Measurements from ENCODE around the gene KCNK3.
"Not testable (repeated sequence)": the region's sequence is repeated elsewhere in the genome, so short reads cannot be mapped to it uniquely, and the experiment has no call there.

Gene KCNK3

GRCh38 chr2:26657265-26657664 is 35.3 kb upstream of the KCNK3 start:
- Histone ChIP-seq H3K79me1 (replicated peaks; ENCODE audit: low read length, poor library complexity, severe bottlenecking) (no peaks in the 10 kb centered on the region), H2AFZ (ENCODE audit: low read depth, low read length) (no peak overlapping the region), H3K27me3 (ENCODE audit: control insufficient read depth in 1 of 2, insufficient read depth in 1 of 2, low read length in 2 of 2) (peaks cover 0 to 35% of the 10 kb centered on the region in 2 experiments), H4K8ac (ENCODE audit: low read length) (no peak overlapping the region), H3K4me3 (ENCODE audit: insufficient read depth in 1 of 2, low read depth in 1 of 2, low read length in 2 of 2) (no peak overlapping the region), H3K9ac (ENCODE audit: low read length) (no peak overlapping the region), H3K14ac (ENCODE audit: low read length in 2 of 2) (no peak overlapping the region), H2BK5ac (ENCODE audit: low read depth, low read length, poor library complexity, severe bottlenecking) (no peak overlapping the region), H3K18ac (ENCODE audit: low read depth in 1 of 2, low read length in 2 of 2) (no peak overlapping the region), H3K9me3 (ENCODE audit: control insufficient read depth, low read length) (peaks cover 13% of the 10 kb centered on the region), H3K4ac (ENCODE audit: low read depth in 1 of 2, low read length in 2 of 2) (no peak overlapping the region), H2BK15ac (ENCODE audit: low read depth, poor library complexity, severe bottlenecking) (no peak overlapping the region), H2BK12ac (ENCODE audit: low read length in 2 of 2) (no peak overlapping the region), H3K4me2 (ENCODE audit: low read length, poor library complexity, severe bottlenecking) (no peak overlapping the region), H2BK120ac (ENCODE audit: low read depth, low read length) (no peak overlapping the region), H3K36me3 (ENCODE audit: control insufficient read depth in 1 of 2, insufficient read depth in 2 of 2, low read depth in 1 of 2, low read length in 2 of 2) (no peaks in the 10 kb centered on the region), H3K4me1 (ENCODE audit: control insufficient read depth, insufficient read depth, low read depth, low read length) (no peaks in the 10 kb centered on the region), H3K27ac (ENCODE audit: low read length, poor library complexity, severe bottlenecking) (no peak overlapping the region), H2AK5ac (ENCODE audit: low read length, severe bottlenecking) (no peak overlapping the region), H4K91ac (ENCODE audit: low read length) (no peak overlapping the region), H3K23ac (ENCODE audit: low read length in 2 of 2) (no peak overlapping the region)
- DNase-seq, result no peak
- WGBS, result 79% methylated on average over 4 of the region's 4 CpGs

GRCh38 chr2:26658691-26659346 is 33.7 kb upstream of the KCNK3 start:
- Histone ChIP-seq H3K4me3 (ENCODE audit: insufficient read depth in 1 of 2, low read depth in 1 of 2, low read length in 2 of 2) (no peak overlapping the region), H2BK5ac (ENCODE audit: low read depth, low read length, poor library complexity, severe bottlenecking) (no peak overlapping the region), H4K91ac (ENCODE audit: low read length) (no peak overlapping the region), H3K14ac (ENCODE audit: low read length in 2 of 2) (no peak overlapping the region), H3K27me3 (ENCODE audit: control insufficient read depth in 1 of 2, insufficient read depth in 1 of 2, low read length in 2 of 2) (peaks cover 3 to 21% of the 10 kb centered on the region in 2 experiments), H3K36me3 (ENCODE audit: control insufficient read depth in 1 of 2, insufficient read depth in 2 of 2, low read depth in 1 of 2, low read length in 2 of 2) (no peaks in the 10 kb centered on the region), H2BK12ac (ENCODE audit: low read length in 2 of 2) (no peak overlapping the region), H3K9ac (ENCODE audit: low read length) (no peak overlapping the region), H2BK120ac (ENCODE audit: low read depth, low read length) (no peak overlapping the region), H3K4me1 (ENCODE audit: control insufficient read depth, insufficient read depth, low read depth, low read length) (no peaks in the 10 kb centered on the region), H3K23ac (ENCODE audit: low read length in 2 of 2) (no peak overlapping the region), H3K27ac (ENCODE audit: low read length, poor library complexity, severe bottlenecking) (no peak overlapping the region), H2AK5ac (ENCODE audit: low read length, severe bottlenecking) (no peak overlapping the region), H2BK15ac (ENCODE audit: low read depth, poor library complexity, severe bottlenecking) (no peak overlapping the region), H4K8ac (ENCODE audit: low read length) (no peak overlapping the region), H2AFZ (ENCODE audit: low read depth, low read length) (no peak overlapping the region), H3K79me1 (replicated peaks; ENCODE audit: low read length, poor library complexity, severe bottlenecking) (no peaks in the 10 kb centered on the region), H3K18ac (ENCODE audit: low read depth in 1 of 2, low read length in 2 of 2) (no peak overlapping the region), H3K4ac (ENCODE audit: low read depth in 1 of 2, low read length in 2 of 2) (no peak overlapping the region), H3K9me3 (ENCODE audit: control insufficient read depth, low read length) (peaks cover 16% of the 10 kb centered on the region), H3K4me2 (ENCODE audit: low read length, poor library complexity, severe bottlenecking) (no peak overlapping the region)
- DNase-seq, result no peak
- WGBS, result 40% methylated on average over 6 of the region's 6 CpGs

- Histone ChIP-seq H2BK15ac (ENCODE audit: low read depth, poor library complexity, severe bottlenecking) (no peak overlapping the region), H4K91ac (ENCODE audit: low read length) (no peak overlapping the region), H4K8ac (ENCODE audit: low read length) (no peak overlapping the region), H2AK5ac (ENCODE audit: low read length, severe bottlenecking) (no peak overlapping the region), H3K79me1 (replicated peaks; ENCODE audit: low read length, poor library complexity, severe bottlenecking) (no peaks in the 10 kb centered on the region), H2BK5ac (ENCODE audit: low read depth, low read length, poor library complexity, severe bottlenecking) (no peak overlapping the region), H3K14ac (ENCODE audit: low read length in 2 of 2) (no peak overlapping the region), H3K9me3 (ENCODE audit: control insufficient read depth, low read length) (peaks cover 16% of the 10 kb centered on the region), H3K4ac (ENCODE audit: low read depth in 1 of 2, low read length in 2 of 2) (no peak overlapping the region), H3K27ac (ENCODE audit: low read length, poor library complexity, severe bottlenecking) (no peak overlapping the region), H2BK120ac (ENCODE audit: low read depth, low read length) (no peak overlapping the region), H2AFZ (ENCODE audit: low read depth, low read length) (no peak overlapping the region), H3K4me2 (ENCODE audit: low read length, poor library complexity, severe bottlenecking) (no peak overlapping the region), H3K27me3 (ENCODE audit: control insufficient read depth in 1 of 2, insufficient read depth in 1 of 2, low read length in 2 of 2) (peaks cover 3 to 11% of the 10 kb centered on the region in 2 experiments), H3K36me3 (ENCODE audit: control insufficient read depth in 1 of 2, insufficient read depth in 2 of 2, low read depth in 1 of 2, low read length in 2 of 2) (no peaks in the 10 kb centered on the region), H2BK12ac (ENCODE audit: low read length in 2 of 2) (no peak overlapping the region), H3K23ac (ENCODE audit: low read length in 2 of 2) (no peak overlapping the region), H3K9ac (ENCODE audit: low read length) (no peak overlapping the region), H3K4me3 (ENCODE audit: insufficient read depth in 1 of 2, low read depth in 1 of 2, low read length in 2 of 2) (no peak overlapping the region), H3K18ac (ENCODE audit: low read depth in 1 of 2, low read length in 2 of 2) (no peak overlapping the region), H3K4me1 (ENCODE audit: control insufficient read depth, insufficient read depth, low read depth, low read length) (no peaks in the 10 kb centered on the region)
- DNase-seq, result no peak
- WGBS, result 94% methylated on average over 1 of the region's 1 CpG
Observed at GRCh38 chr2:26660363-26660962, 32.1 kb upstream of the KCNK3 start.

- H2AFZ ChIP-seq (ENCODE audit: low read depth, low read length); H3K79me1 ChIP-seq (replicated peaks; ENCODE audit: low read length, poor library complexity, severe bottlenecking); H3K14ac ChIP-seq (ENCODE audit: low read length in 2 of 2); H2BK15ac ChIP-seq (ENCODE audit: low read depth, poor library complexity, severe bottlenecking); H2BK120ac ChIP-seq (ENCODE audit: low read depth, low read length); H3K4me2 ChIP-seq (ENCODE audit: low read length, poor library complexity, severe bottlenecking); H3K18ac ChIP-seq (ENCODE audit: low read depth in 1 of 2, low read length in 2 of 2); H3K9ac ChIP-seq (ENCODE audit: low read length); H3K36me3 ChIP-seq (ENCODE audit: control insufficient read depth in 1 of 2, insufficient read depth in 2 of 2, low read depth in 1 of 2, low read length in 2 of 2); H3K23ac ChIP-seq (ENCODE audit: low read length in 2 of 2); H3K4me3 ChIP-seq (ENCODE audit: insufficient read depth in 1 of 2, low read depth in 1 of 2, low read length in 2 of 2); H2BK12ac ChIP-seq (ENCODE audit: low read length in 2 of 2); H3K4me1 ChIP-seq (ENCODE audit: control insufficient read depth, insufficient read depth, low read depth, low read length); H3K4ac ChIP-seq (ENCODE audit: low read depth in 1 of 2, low read length in 2 of 2); H4K8ac ChIP-seq (ENCODE audit: low read length); H3K27ac ChIP-seq (ENCODE audit: low read length, poor library complexity, severe bottlenecking); DNase-seq; H2BK5ac ChIP-seq (ENCODE audit: low read depth, low read length, poor library complexity, severe bottlenecking); H4K91ac ChIP-seq (ENCODE audit: low read length); H3K9me3 ChIP-seq (ENCODE audit: control insufficient read depth, low read length); H2AK5ac ChIP-seq (ENCODE audit: low read length, severe bottlenecking): not testable (repeated sequence)
- WGBS, result 96% methylated on average over 11 of the region's 21 CpGs
- H3K27me3 ChIP-seq (ENCODE audit: control insufficient read depth in 1 of 2, insufficient read depth in 1 of 2, low read length in 2 of 2), result peaks cover 3 to 24% of the 10 kb centered on the region in 2 experiments
Observed at GRCh38 chr2:26665296-26665695, 27.2 kb upstream of the KCNK3 start.

All from mesenchymal stem cell (in vitro differentiated cells and primary cell).